Thyroid gland (tissue), 4 donors: ENCODE results near the gene CCHCR1. TPM values are rescaled to one million over a fixed set of nuclear protein-coding genes. Genes with fewer than 3 reads are reported as not detected.
"Not testable (repeated sequence)": the region's sequence is repeated elsewhere in the genome, so short reads cannot be mapped to it uniquely, and the experiment has no call there.

Source experiments
- DNase-seq, 2 donors: peaks; one replicate each; pipeline ENCODE4 v3.0.0-alpha.2; 2019
- H3K27ac ChIP-seq, 3 donors: fragments of 200-600 bp; sonication (generic); 1 replicate in 2 of 3; 2 replicates in 1 of 3; pipeline ENCODE4 v1.5.1; 2016 to 2019; ENCODE audit warnings: mild to moderate bottlenecking in 1 of 3, moderate library complexity in 1 of 3
- H3K27me3 ChIP-seq: fragments of 200-600 bp; sonication (generic); one replicate; pipeline ENCODE4 v1.5.1; 2019
- H3K36me3 ChIP-seq, 2 donors: fragments of 200-600 bp; sonication (generic); one replicate each; pipeline ENCODE4 v1.5.1; 2016 to 2019
- H3K4me1 ChIP-seq, 2 donors: fragments of 200-600 bp; sonication (generic); one replicate each; pipeline ENCODE4 v1.5.1; 2017 to 2019
- H3K4me3 ChIP-seq, 3 donors: fragments of 200-600 bp; sonication (generic); replicated peaks in 1 of 3; 1 replicate in 2 of 3; 2 replicates in 1 of 3; pipeline ENCODE4 v1.5.1; 2016; ENCODE audit warnings: mild to moderate bottlenecking in 1 of 3
- H3K9me3 ChIP-seq: fragments of 200-600 bp; sonication (generic); one replicate; pipeline ENCODE4 v1.5.1; 2017
- POLR2A ChIP-seq, 2 donors: fragments of 450-650 bp; IDR thresholded peaks; one replicate each; pipeline ENCODE4 v1.6.1; 2017; ENCODE audit warnings: antibody characterized with exemption in 2 of 2, mild to moderate bottlenecking in 2 of 2, moderate library complexity in 1 of 2
- WGBS, 2 donors: methylation state at CpG; one replicate each; pipeline ENCODE4 v1.1.5; 2017; 5-methylcytosine and 5-hydroxymethylcytosine counted together
- intact Hi-C: fragments of 100-400 bp; cut with DNase I; formaldehyde crosslinking; loops from one replicate; pipeline ENCODE4 v1.15.1; 2023
- total RNA-seq, 4 donors: library from RNA; depleted of rRNA; stranded (reverse); fragments of >200 nt; gene quantifications; one replicate each; pipeline ENCODE4 v1.2.3, GENCODE V29; 2016
- TF ChIP-seq, protein P1 (sequence below), 6 experiments: fragments of 200-600 bp in 3 of 6; fragments of 450-650 bp in 3 of 6; sonication (generic) in 3 of 6; IDR thresholded peaks; one replicate each; pipeline ENCODE4 v1.5.1; 2016 to 2019; ENCODE audit warnings: antibody characterized with exemption in 6 of 6, mild to moderate bottlenecking in 2 of 6, inconsistent platforms in 1 of 6, moderate library complexity in 1 of 6

The CCHCR1 gene
- total RNA-seq, 4 donors from 2014 or later = 15.8 to 20.0 (median 17.0) TPM

GRCh38 chr6:31194061-31194834 is 36.6 kb upstream of the CCHCR1 start:
- no peak for DNase-seq
- Histone ChIP-seq H3K4me1 (peaks cover 0 to 17% of the 10 kb centered on the region in 2 donors), H3K27me3 (no peaks in the 10 kb centered on the region), H3K9me3 (no peaks in the 10 kb centered on the region), H3K27ac (no peak overlapping the region), H3K36me3 (no peaks in the 10 kb centered on the region), H3K4me3 (no peak overlapping the region)
- WGBS, 2 donors = 75 to 85% methylated on average over 6 of the region's 6 CpGs
- no peak for TF ChIP-seq POLR2A (IDR thresholded peaks at IDR 0.05)
- TF ChIP-seq, protein P1, sequence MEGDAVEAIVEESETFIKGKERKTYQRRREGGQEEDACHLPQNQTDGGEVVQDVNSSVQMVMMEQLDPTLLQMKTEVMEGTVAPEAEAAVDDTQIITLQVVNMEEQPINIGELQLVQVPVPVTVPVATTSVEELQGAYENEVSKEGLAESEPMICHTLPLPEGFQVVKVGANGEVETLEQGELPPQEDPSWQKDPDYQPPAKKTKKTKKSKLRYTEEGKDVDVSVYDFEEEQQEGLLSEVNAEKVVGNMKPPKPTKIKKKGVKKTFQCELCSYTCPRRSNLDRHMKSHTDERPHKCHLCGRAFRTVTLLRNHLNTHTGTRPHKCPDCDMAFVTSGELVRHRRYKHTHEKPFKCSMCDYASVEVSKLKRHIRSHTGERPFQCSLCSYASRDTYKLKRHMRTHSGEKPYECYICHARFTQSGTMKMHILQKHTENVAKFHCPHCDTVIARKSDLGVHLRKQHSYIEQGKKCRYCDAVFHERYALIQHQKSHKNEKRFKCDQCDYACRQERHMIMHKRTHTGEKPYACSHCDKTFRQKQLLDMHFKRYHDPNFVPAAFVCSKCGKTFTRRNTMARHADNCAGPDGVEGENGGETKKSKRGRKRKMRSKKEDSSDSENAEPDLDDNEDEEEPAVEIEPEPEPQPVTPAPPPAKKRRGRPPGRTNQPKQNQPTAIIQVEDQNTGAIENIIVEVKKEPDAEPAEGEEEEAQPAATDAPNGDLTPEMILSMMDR (IDR thresholded peaks at IDR 0.05) = no peak
- intact Hi-C loops = loop anchor here (5.0 kb wide), 1 partner anchor 57 kb away; the partner anchor contains the start of gene PSORS1C2

GRCh38 chr6:31193206-31193605 is 35.6 kb upstream of the CCHCR1 start:
- DNase-seq = no peak
- no peaks in the 10 kb centered on the region for H3K27me3 ChIP-seq
- H3K36me3 ChIP-seq = no peaks in the 10 kb centered on the region
- WGBS, 2 donors = 70 to 80% methylated on average over 8 of the region's 8 CpGs
- no peak overlapping the region for H3K27ac ChIP-seq
- H3K9me3 ChIP-seq = no peaks in the 10 kb centered on the region
- H3K4me3 ChIP-seq = no peak overlapping the region
- TF ChIP-seq, protein P1 (IDR thresholded peaks at IDR 0.05) = no peak
- TF ChIP-seq POLR2A (IDR thresholded peaks at IDR 0.05) = no peak
- peaks cover 0 to 11% of the 10 kb centered on the region in 2 donors for H3K4me1 ChIP-seq
- intact Hi-C loops = loop anchor here (5.0 kb wide), 1 partner anchor 56 kb away; the partner anchor contains the start of gene PSORS1C2

GRCh38 chr6:31192431-31193105 is 35.0 kb upstream of the CCHCR1 start:
- not testable (repeated sequence) for H3K36me3 ChIP-seq, H3K9me3 ChIP-seq, H3K4me3 ChIP-seq, H3K27ac ChIP-seq, H3K27me3 ChIP-seq
- intact Hi-C loops = loop anchor here (5.0 kb wide), 1 partner anchor 55 kb away; the partner anchor contains the start of gene PSORS1C2
- TF ChIP-seq, protein P1 (IDR thresholded peaks at IDR 0.05) = peak in 4 of 6 experiments; percentile 50 to 75 (median 68)
- WGBS, 2 donors = 47 to 51% methylated on average over 10 of the region's 10 CpGs
- peaks cover 0 to 11% of the 10 kb centered on the region in 2 donors for H3K4me1 ChIP-seq
- peak; percentile 73 to 74 for DNase-seq

DNA sequence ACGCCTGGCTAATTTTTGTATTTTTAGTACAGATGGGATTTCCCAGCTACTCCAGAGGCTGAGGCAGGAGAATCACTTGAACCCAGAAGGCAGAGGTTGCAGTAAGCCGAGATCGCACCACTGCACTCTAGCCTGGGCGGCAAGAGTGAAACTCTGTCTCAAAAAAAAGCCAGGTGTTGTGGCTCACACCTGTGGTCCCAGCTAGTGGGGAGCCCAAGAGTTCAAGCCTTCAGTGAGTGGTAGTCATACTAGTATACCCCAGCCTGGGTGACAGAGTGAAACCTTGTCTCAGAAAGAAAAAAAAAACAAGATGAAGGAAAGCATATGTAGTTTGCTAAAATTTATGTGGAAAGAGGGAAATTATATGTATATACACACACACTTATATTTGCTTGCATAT is 32.9 kb upstream of the CCHCR1 start:
- no peak for DNase-seq
- Histone ChIP-seq H3K4me3 (no peak overlapping the region), H3K27ac (no peak overlapping the region), H3K27me3 (no peaks in the 10 kb centered on the region), H3K4me1 (peaks cover 0 to 5% of the 10 kb centered on the region in 2 donors), H3K9me3 (no peaks in the 10 kb centered on the region), H3K36me3 (no peaks in the 10 kb centered on the region)
- TF ChIP-seq POLR2A (IDR thresholded peaks at IDR 0.05) = no peak
- TF ChIP-seq, protein P1 (IDR thresholded peaks at IDR 0.05) = no peak
- 52 to 64% methylated on average over 4 of the region's 4 CpGs for WGBS, 2 donors
- intact Hi-C loops = loop anchor here (5.0 kb wide), 1 partner anchor 53 kb away; the partner anchor contains the start of gene PSORS1C2

DNA sequence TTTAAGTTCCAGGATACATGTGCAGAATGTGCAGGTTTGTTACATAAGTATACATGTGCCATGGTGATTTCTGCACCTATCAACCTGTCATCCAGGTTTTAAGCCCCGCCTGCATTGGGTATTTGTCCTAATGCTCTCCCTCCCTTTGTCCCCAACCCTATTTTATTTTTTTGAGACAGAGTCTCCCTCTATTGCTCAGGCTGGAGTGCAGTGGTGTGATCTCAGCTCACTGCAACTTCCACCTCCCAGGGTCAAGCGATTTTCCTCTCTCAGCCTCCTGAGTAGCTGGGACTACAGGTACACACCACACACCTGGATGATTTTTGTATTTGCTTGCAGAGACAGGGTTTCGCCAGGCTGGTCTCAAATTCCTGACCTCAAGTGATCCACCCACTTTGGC is 31.6 kb upstream of the CCHCR1 start:
- intact Hi-C loops, H3K36me3 ChIP-seq, H3K4me1 ChIP-seq, H3K27me3 ChIP-seq, H3K9me3 ChIP-seq, H3K4me3 ChIP-seq: not testable (repeated sequence)
- H3K27ac ChIP-seq = peak overlapping the region in 1 of 3 donors; percentile 23
- DNase-seq = peak; percentile 61 to 72
- WGBS, 2 donors = 51 to 68% methylated on average over 3 of the region's 3 CpGs
